Tibial artery (tissue), 4 donors: ENCODE results near the gene ACVR1.

Experiments
- DNase-seq, 2 donors: peaks; one replicate each; pipeline ENCODE4 v3.0.0-alpha.2; 2019
- H3K27ac ChIP-seq, 2 donors: fragments of 200-600 bp; sonication (generic) in 1 of 2; 1 replicate in 1 of 2; 2 replicates in 1 of 2; pipeline ENCODE4 v1.5.1; 2018 to 2019; ENCODE audit warnings: mild to moderate bottlenecking in 1 of 2
- H3K27me3 ChIP-seq, 2 donors: fragments of 200-600 bp; sonication (generic) in 1 of 2; one replicate each; pipeline versions ENCODE4 v1.5.1 to v1.6.0; 2016 to 2019
- H3K36me3 ChIP-seq, 3 donors: fragments of 200-600 bp; sonication (generic) in 2 of 3; one replicate each; pipeline ENCODE4 v1.5.1; 2016 to 2019; ENCODE audit warnings: mild to moderate bottlenecking in 2 of 3
- H3K4me1 ChIP-seq, 4 donors: fragments of 200-600 bp; sonication (generic) in 2 of 4; 1 replicate in 3 of 4; 2 replicates in 1 of 4; pipeline ENCODE4 v1.5.1; 2016 to 2019
- H3K4me3 ChIP-seq, 2 donors: fragments of 200-600 bp; sonication (generic) in 1 of 2; 1 replicate in 1 of 2; 2 replicates in 1 of 2; pipeline ENCODE4 v1.5.1; 2018 to 2019; ENCODE audit warnings: mild to moderate bottlenecking in 2 of 2
- H3K9me3 ChIP-seq, 3 donors: fragments of 200-600 bp; sonication (generic) in 1 of 3; one replicate each; pipeline ENCODE4 v1.5.1; 2016 to 2019
- CTCF ChIP-seq, 2 experiments: fragments of 200-600 bp in 1 of 2; fragments of 450-650 bp in 1 of 2; IDR thresholded peaks; one replicate each; pipeline ENCODE4 v1.5.1; 2017 to 2019; ENCODE audit warnings: antibody characterized with exemption in 2 of 2, mild to moderate bottlenecking in 1 of 2, moderate library complexity in 1 of 2
- intact Hi-C: fragments of 100-400 bp; cut with DNase I; formaldehyde crosslinking; loops from one replicate; pipeline ENCODE4 v1.15.0; 2023; ENCODE audit warnings: low total_unique reads

The ACVR1 gene

GRCh38 chr2:157769856-157770255 is 106.3 kb downstream of the ACVR1 start:
- no peaks in the 10 kb centered on the region for H3K4me1 ChIP-seq
- DNase-seq: no peak
- no peak overlapping the region for H3K4me3 ChIP-seq
- no peak overlapping the region for H3K27ac ChIP-seq
- H3K9me3 ChIP-seq: no peaks in the 10 kb centered on the region
- intact Hi-C loops: no loop called here
- TF ChIP-seq CTCF (IDR thresholded peaks at IDR 0.05): no peak
- H3K27me3 ChIP-seq: no peaks in the 10 kb centered on the region
- peaks cover 58 to 88% (median 59%) of the 10 kb centered on the region in 3 donors for H3K36me3 ChIP-seq

- H3K27me3 ChIP-seq: no peaks in the 10 kb centered on the region
- DNase-seq: no peak
- H3K36me3 ChIP-seq: peaks cover 79 to 92% (median 87%) of the 10 kb centered on the region in 3 donors
- H3K4me1 ChIP-seq: no peaks in the 10 kb centered on the region
- intact Hi-C loops: no loop called here
- no peak for TF ChIP-seq CTCF (IDR thresholded peaks at IDR 0.05)
- no peaks in the 10 kb centered on the region for H3K9me3 ChIP-seq
- H3K4me3 ChIP-seq: no peak overlapping the region
- H3K27ac ChIP-seq: no peak overlapping the region
Observed at GRCh38 chr2:157764386-157764785, 111.7 kb downstream of the ACVR1 start.

- Histone ChIP-seq H3K4me3 (no peak overlapping the region), H3K9me3 (peaks cover 0 to 12% (median 0%) of the 10 kb centered on the region in 3 donors), H3K27me3 (no peaks in the 10 kb centered on the region), H3K27ac (no peak overlapping the region), H3K36me3 (peaks cover 77 to 85% (median 84%) of the 10 kb centered on the region in 3 donors), H3K4me1 (no peaks in the 10 kb centered on the region)
- intact Hi-C loops: no loop called here
- TF ChIP-seq CTCF (IDR thresholded peaks at IDR 0.05): no peak
- no peak for DNase-seq
Observed at GRCh38 chr2:157761520-157761919, 114.6 kb downstream of the ACVR1 start.

- DNase-seq: no peak
- H3K27me3 ChIP-seq: no peaks in the 10 kb centered on the region
- H3K27ac ChIP-seq: no peak overlapping the region
- H3K36me3 ChIP-seq: peaks cover 77 to 87% (median 84%) of the 10 kb centered on the region in 3 donors
- no peaks in the 10 kb centered on the region for H3K4me1 ChIP-seq
- no peak overlapping the region for H3K4me3 ChIP-seq
- peaks cover 0 to 12% (median 2%) of the 10 kb centered on the region in 3 donors for H3K9me3 ChIP-seq
- no peak for TF ChIP-seq CTCF (IDR thresholded peaks at IDR 0.05)
- intact Hi-C loops: no loop called here
Observed at GRCh38 chr2:157760949-157761348, 115.2 kb downstream of the ACVR1 start.

GRCh38 chr2:157759855-157760254 is 116.3 kb downstream of the ACVR1 start:
- TF ChIP-seq CTCF (IDR thresholded peaks at IDR 0.05): no peak
- H3K27ac ChIP-seq: no peak overlapping the region
- H3K4me1 ChIP-seq: no peaks in the 10 kb centered on the region
- H3K4me3 ChIP-seq: no peak overlapping the region
- H3K9me3 ChIP-seq: peaks cover 0 to 13% (median 12%) of the 10 kb centered on the region in 3 donors
- no peaks in the 10 kb centered on the region for H3K27me3 ChIP-seq
- no peak for DNase-seq
- intact Hi-C loops: no loop called here
- H3K36me3 ChIP-seq: peaks cover 77 to 84% (median 80%) of the 10 kb centered on the region in 3 donors

- peaks cover 67 to 77% (median 75%) of the 10 kb centered on the region in 3 donors for H3K36me3 ChIP-seq
- no peak for DNase-seq
- intact Hi-C loops: no loop called here
Observed at GRCh38 chr2:157758586-157758985, 117.5 kb downstream of the ACVR1 start.

More at GRCh38 chr2:157758586-157758985, 117.5 kb downstream of the ACVR1 start:
- Histone ChIP-seq H3K27me3 (no peaks in the 10 kb centered on the region), H3K9me3 (peaks cover 0 to 13% (median 12%) of the 10 kb centered on the region in 3 donors), H3K27ac (no peak overlapping the region), H3K4me1 (no peaks in the 10 kb centered on the region), H3K4me3 (no peak overlapping the region)
- TF ChIP-seq CTCF (IDR thresholded peaks at IDR 0.05): no peak
